ENCODE data around the gene MALT1.
"Not testable (repeated sequence)": the region's sequence is repeated elsewhere in the genome, so short reads cannot be mapped to it uniquely, and the experiment has no call there.

Gene MALT1

GRCh38 chr18:58748899-58749595 lies 77.8 kb downstream of the MALT1 start:
- DNase-seq, result peak; percentile 19

GRCh38 chr18:58753976-58754375 lies 82.7 kb downstream of the MALT1 start:
- peak; percentile 29 for DNase-seq

GRCh38 chr18:58754544-58755068 lies 83.3 kb downstream of the MALT1 start:
- no peak for DNase-seq

GRCh38 chr18:58755304-58756010 lies 84.2 kb downstream of the MALT1 start:
- no peak for DNase-seq

GRCh38 chr18:58756148-58756547 lies 84.9 kb downstream of the MALT1 start:
- DNase-seq, result no peak

GRCh38 chr18:58756596-58757240 lies 85.5 kb downstream of the MALT1 start:
- no peak for DNase-seq

GRCh38 chr18:58757351-58757750 lies 86.1 kb downstream of the MALT1 start:
- not testable (repeated sequence) for DNase-seq

- no peak for DNase-seq
Measured at GRCh38 chr18:58758046-58758445, 86.8 kb downstream of the MALT1 start.

- DNase-seq, result no peak
Measured at GRCh38 chr18:58758606-58759005, 87.3 kb downstream of the MALT1 start.

- DNase-seq, result no peak
Measured at GRCh38 chr18:58761241-58761969, 90.1 kb downstream of the MALT1 start.

GRCh38 chr18:58761970-58762780 lies 90.9 kb downstream of the MALT1 start:
- DNase-seq, result no peak

- no peak for DNase-seq
Measured at GRCh38 chr18:58762781-58763171, 91.5 kb downstream of the MALT1 start.

GRCh38 chr18:58766164-58766563 lies 94.9 kb downstream of the MALT1 start:
- no peak for DNase-seq

GRCh38 chr18:58766946-58767345 lies 95.7 kb downstream of the MALT1 start:
- DNase-seq, result no peak

- peak; percentile 92 for DNase-seq
Measured at GRCh38 chr18:58768293-58768974, 97.2 kb downstream of the MALT1 start.

GRCh38 chr18:58769321-58769720 lies 98.1 kb downstream of the MALT1 start:
- no peak for DNase-seq

GRCh38 chr18:58770601-58771000 lies 99.3 kb downstream of the MALT1 start:
- DNase-seq, result no peak

GRCh38 chr18:58772161-58772560 lies 100.9 kb downstream of the MALT1 start:
- no peak for DNase-seq

GRCh38 chr18:58776084-58776483 lies 104.8 kb downstream of the MALT1 start:
- DNase-seq, result no peak

- not testable (repeated sequence) for DNase-seq
Measured at GRCh38 chr18:58776541-58776940, 105.3 kb downstream of the MALT1 start.

GRCh38 chr18:58777471-58777870 lies 106.2 kb downstream of the MALT1 start:
- DNase-seq, result no peak

- DNase-seq, result no peak
Measured at GRCh38 chr18:58779529-58779928, 108.3 kb downstream of the MALT1 start.

All from DMS53 (cell line).